Liver (tissue), 9 donors: ENCODE results near the gene CHL1. TPM values are rescaled to one million over a fixed set of nuclear protein-coding genes. Genes with fewer than 3 reads are reported as not detected.

Experiments used
- DNase-seq: peaks from one replicate; pipeline ENCODE4 v3.0.0-alpha.2; 2017; ENCODE audit warnings: low spot score
- H3K27ac ChIP-seq, 2 donors: one replicate each; pipeline ENCODE4 v1.7.0; 2013; ENCODE audit warnings: inconsistent platforms in 2 of 2, low read length in 2 of 2, control low read depth in 1 of 2, low read depth in 1 of 2, mild to moderate bottlenecking in 1 of 2
- H3K27me3 ChIP-seq, 4 donors: one replicate each; pipeline versions ENCODE4 v1.6.1 to v1.7.0; 2013; ENCODE audit warnings: low read length in 3 of 4, inconsistent platforms in 1 of 4, mild to moderate bottlenecking in 1 of 4, moderate library complexity in 1 of 4; ENCODE audit not compliant: control insufficient read depth in 4 of 4, insufficient read depth in 4 of 4
- H3K36me3 ChIP-seq, 4 donors: one replicate each; pipeline versions ENCODE4 v1.6.1 to v1.7.0; 2013; ENCODE audit warnings: low read length in 3 of 4, mild to moderate bottlenecking in 3 of 4, low read depth in 1 of 4, moderate library complexity in 1 of 4; ENCODE audit not compliant: control insufficient read depth in 4 of 4, insufficient read depth in 3 of 4
- H3K4me1 ChIP-seq, 4 donors: one replicate each; pipeline versions ENCODE4 v1.6.1 to v1.7.0; 2013; ENCODE audit warnings: low read length in 3 of 4, mild to moderate bottlenecking in 3 of 4, moderate library complexity in 1 of 4; ENCODE audit not compliant: control insufficient read depth in 4 of 4, insufficient read depth in 4 of 4
- H3K4me3 ChIP-seq, 3 donors: one replicate each; pipeline versions ENCODE4 v1.6.1 to v1.7.0; 2013; ENCODE audit warnings: low read length in 3 of 3, control low read depth in 1 of 3, low read depth in 1 of 3, mild to moderate bottlenecking in 1 of 3
- H3K9ac ChIP-seq, 2 donors: one replicate each; pipeline ENCODE4 v1.7.0; 2013; ENCODE audit warnings: low read length in 2 of 2, mild to moderate bottlenecking in 2 of 2, moderate library complexity in 2 of 2, control low read depth in 1 of 2, low read depth in 1 of 2
- H3K9me3 ChIP-seq, 4 donors: one replicate each; pipeline versions ENCODE4 v1.6.1 to v1.7.0; 2013; ENCODE audit warnings: low read length in 3 of 4; ENCODE audit not compliant: control insufficient read depth in 4 of 4
- EGR1 ChIP-seq, 2 donors: IDR thresholded peaks; 2 replicates each; pipeline ENCODE4 v1.6.1; 2016 to 2018; ENCODE audit warnings: antibody characterized with exemption in 2 of 2, low read depth in 2 of 2
- FOXA1 ChIP-seq: IDR thresholded peaks from 2 replicates; pipeline ENCODE4 v1.6.1; 2016; ENCODE audit warnings: antibody characterized with exemption
- FOXA2 ChIP-seq: IDR thresholded peaks from 2 replicates; pipeline ENCODE4 v1.6.1; 2016; ENCODE audit warnings: antibody characterized with exemption
- GABPA ChIP-seq, 2 donors: IDR thresholded peaks in 1 of 2; conservative IDR thresholded peaks in 1 of 2; 2 replicates each; pipeline ENCODE4 v1.6.1; 2016; ENCODE audit warnings: antibody characterized with exemption in 2 of 2, mild to moderate bottlenecking in 1 of 2, moderate library complexity in 1 of 2
- JUND ChIP-seq, 2 donors: IDR thresholded peaks; 2 replicates each; pipeline ENCODE4 v1.6.1; 2016; ENCODE audit warnings: antibody characterized with exemption in 2 of 2
- NR2F2 ChIP-seq: IDR thresholded peaks from 2 replicates; pipeline ENCODE4 v1.6.1; 2016; ENCODE audit warnings: antibody characterized with exemption
- RAD21 ChIP-seq, 2 donors: IDR thresholded peaks; 2 replicates each; pipeline ENCODE4 v1.6.1; 2016; ENCODE audit warnings: antibody characterized with exemption in 2 of 2, mild to moderate bottlenecking in 2 of 2
- RXRA ChIP-seq, 2 donors: IDR thresholded peaks; 2 replicates each; pipeline ENCODE4 v1.6.1; 2017 to 2018; ENCODE audit warnings: antibody characterized with exemption in 2 of 2, mild to moderate bottlenecking in 1 of 2
- SP1 ChIP-seq: IDR thresholded peaks from 2 replicates; pipeline ENCODE4 v1.6.1; 2018; ENCODE audit warnings: antibody characterized with exemption, mild to moderate bottlenecking
- TAF1 ChIP-seq: conservative IDR thresholded peaks from 2 replicates; pipeline ENCODE4 v1.6.1; 2016; ENCODE audit warnings: antibody characterized with exemption, mild to moderate bottlenecking
- YY1 ChIP-seq: IDR thresholded peaks from 2 replicates; pipeline ENCODE4 v1.6.1; 2016; ENCODE audit warnings: antibody characterized with exemption, mild to moderate bottlenecking
- WGBS: extraction: QIAGEN DNeasy Blood & Tissue Kit; methylation state at CpG from one replicate; pipeline ENCODE4 v1.1.7; 2013; 5-methylcytosine and 5-hydroxymethylcytosine counted together
- polyA plus RNA-seq, 2 donors: library from polyadenylated mRNA; stranded (reverse) in 1 of 2; unstranded in 1 of 2; fragments of 200-250 nt in 1 of 2; fragments of >200 nt in 1 of 2; fragmentation: Nextera tagmentation in 1 of 2; extraction: Ambion mirVana in 1 of 2; gene quantifications; one replicate each; pipeline versions ENCODE4 v1.2.1 to v1.2.3, GENCODE V29; 2013 to 2015
- total RNA-seq, 2 donors: library from RNA; depleted of rRNA; stranded (reverse); fragments of >200 nt; gene quantifications; one replicate each; pipeline ENCODE4 v1.2.3, GENCODE V29; 2014
- TF ChIP-seq, protein P1 (sequence below): IDR thresholded peaks from 2 replicates; pipeline ENCODE4 v1.6.1; 2016; ENCODE audit warnings: antibody characterized with exemption
- TF ChIP-seq, protein P2 (sequence below): fragments of 150-350 bp; IDR thresholded peaks from 2 replicates; pipeline ENCODE4 v1.5.1; 2017; ENCODE audit warnings: improper control_type of control experiment, low read depth, low read length; ENCODE audit not compliant: missing input control
- TF ChIP-seq, protein P3 (sequence below): IDR thresholded peaks from 2 replicates; pipeline ENCODE4 v1.6.1; 2016; ENCODE audit warnings: antibody characterized with exemption, mild to moderate bottlenecking
- TF ChIP-seq, protein P4 (sequence below): IDR thresholded peaks from 2 replicates; pipeline ENCODE4 v1.6.1; 2016; ENCODE audit warnings: antibody characterized with exemption
- donor health status: healthy.
- donor health status: healthy.
- donor health status: healthy.
- donor health status: healthy.
- donor health status: healthy.

CHL1 gene, protein sequence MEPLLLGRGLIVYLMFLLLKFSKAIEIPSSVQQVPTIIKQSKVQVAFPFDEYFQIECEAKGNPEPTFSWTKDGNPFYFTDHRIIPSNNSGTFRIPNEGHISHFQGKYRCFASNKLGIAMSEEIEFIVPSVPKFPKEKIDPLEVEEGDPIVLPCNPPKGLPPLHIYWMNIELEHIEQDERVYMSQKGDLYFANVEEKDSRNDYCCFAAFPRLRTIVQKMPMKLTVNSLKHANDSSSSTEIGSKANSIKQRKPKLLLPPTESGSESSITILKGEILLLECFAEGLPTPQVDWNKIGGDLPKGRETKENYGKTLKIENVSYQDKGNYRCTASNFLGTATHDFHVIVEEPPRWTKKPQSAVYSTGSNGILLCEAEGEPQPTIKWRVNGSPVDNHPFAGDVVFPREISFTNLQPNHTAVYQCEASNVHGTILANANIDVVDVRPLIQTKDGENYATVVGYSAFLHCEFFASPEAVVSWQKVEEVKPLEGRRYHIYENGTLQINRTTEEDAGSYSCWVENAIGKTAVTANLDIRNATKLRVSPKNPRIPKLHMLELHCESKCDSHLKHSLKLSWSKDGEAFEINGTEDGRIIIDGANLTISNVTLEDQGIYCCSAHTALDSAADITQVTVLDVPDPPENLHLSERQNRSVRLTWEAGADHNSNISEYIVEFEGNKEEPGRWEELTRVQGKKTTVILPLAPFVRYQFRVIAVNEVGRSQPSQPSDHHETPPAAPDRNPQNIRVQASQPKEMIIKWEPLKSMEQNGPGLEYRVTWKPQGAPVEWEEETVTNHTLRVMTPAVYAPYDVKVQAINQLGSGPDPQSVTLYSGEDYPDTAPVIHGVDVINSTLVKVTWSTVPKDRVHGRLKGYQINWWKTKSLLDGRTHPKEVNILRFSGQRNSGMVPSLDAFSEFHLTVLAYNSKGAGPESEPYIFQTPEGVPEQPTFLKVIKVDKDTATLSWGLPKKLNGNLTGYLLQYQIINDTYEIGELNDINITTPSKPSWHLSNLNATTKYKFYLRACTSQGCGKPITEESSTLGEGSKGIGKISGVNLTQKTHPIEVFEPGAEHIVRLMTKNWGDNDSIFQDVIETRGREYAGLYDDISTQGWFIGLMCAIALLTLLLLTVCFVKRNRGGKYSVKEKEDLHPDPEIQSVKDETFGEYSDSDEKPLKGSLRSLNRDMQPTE (N-terminal part only)
- 1 to 10 TPM in 1 of 2 donors, under 1 TPM in 1; 0.05 to 8.1 TPM for total RNA-seq
- polyA plus RNA-seq: 1 to 10 TPM in 1 of 2 donors, under 1 TPM in 1; 0.03 to 1.3 TPM

DNA sequence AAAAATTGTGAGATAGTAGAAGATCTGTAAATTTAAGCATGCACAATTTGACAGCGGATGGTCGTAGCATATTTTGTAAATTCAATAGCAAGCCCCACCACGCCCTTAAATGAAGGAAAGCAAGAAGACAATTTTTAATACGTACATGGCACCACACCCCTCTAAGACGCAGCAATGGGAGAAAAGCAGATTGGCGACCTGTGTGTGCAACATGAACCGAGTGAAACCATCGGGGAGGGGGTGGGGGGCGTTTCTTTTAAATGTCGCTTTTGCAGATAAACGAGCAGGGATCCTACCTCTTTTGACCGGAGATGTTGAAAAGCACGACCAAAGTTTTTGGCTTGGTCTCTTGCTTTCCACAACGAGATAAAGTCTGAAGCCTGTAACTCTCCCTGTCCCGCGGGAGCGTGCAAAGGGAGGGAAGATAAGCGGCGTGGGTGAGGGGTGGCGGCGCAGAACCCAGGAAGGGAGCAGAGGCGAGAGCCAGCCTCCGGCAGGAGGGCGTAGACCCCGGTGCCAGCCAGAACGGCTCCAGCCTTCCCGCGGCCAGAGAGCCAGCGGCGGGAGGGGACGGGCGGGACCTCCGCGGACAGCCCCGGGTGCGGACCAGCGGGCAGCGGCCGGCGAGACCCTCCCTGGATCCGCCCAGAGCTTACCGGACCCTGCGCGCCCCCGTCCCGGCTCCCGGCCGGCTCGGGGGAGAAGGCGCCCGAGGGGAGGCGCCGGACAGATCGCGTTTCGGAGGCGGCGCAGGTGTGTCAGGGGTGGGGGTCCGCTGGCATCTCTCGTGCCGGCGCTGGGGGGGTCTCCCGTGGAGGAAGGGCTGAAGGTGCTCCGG is at the start of gene CHL1:
Gene CHL1 (plus strand): TSS at position 453 of the 838 bp plus-strand sequence. CDS start 123,014 bp downstream, outside the sequence.
- H3K9ac ChIP-seq: no peak within 1 kb of the TSS
- H3K36me3 ChIP-seq: no peaks in the 10 kb centered on the region
- no peak for TF ChIP-seq RXRA (IDR thresholded peaks at IDR 0.05)
- TF ChIP-seq YY1: no peak
- TF ChIP-seq, protein P1, sequence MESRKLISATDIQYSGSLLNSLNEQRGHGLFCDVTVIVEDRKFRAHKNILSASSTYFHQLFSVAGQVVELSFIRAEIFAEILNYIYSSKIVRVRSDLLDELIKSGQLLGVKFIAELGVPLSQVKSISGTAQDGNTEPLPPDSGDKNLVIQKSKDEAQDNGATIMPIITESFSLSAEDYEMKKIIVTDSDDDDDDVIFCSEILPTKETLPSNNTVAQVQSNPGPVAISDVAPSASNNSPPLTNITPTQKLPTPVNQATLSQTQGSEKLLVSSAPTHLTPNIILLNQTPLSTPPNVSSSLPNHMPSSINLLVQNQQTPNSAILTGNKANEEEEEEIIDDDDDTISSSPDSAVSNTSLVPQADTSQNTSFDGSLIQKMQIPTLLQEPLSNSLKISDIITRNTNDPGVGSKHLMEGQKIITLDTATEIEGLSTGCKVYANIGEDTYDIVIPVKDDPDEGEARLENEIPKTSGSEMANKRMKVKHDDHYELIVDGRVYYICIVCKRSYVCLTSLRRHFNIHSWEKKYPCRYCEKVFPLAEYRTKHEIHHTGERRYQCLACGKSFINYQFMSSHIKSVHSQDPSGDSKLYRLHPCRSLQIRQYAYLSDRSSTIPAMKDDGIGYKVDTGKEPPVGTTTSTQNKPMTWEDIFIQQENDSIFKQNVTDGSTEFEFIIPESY: no peak
- DNase-seq: no peak
- peaks cover 0 to 7% (median 3%) of the 10 kb centered on the region in 4 donors for H3K27me3 ChIP-seq
- peaks cover 8 to 18% (median 12%) of the 10 kb centered on the region in 4 donors for H3K4me1 ChIP-seq
- H3K9me3 ChIP-seq: peaks cover 0 to 3% (median 0%) of the 10 kb centered on the region in 4 donors
- H3K4me3 ChIP-seq: peak within 1 kb of the TSS in 2 of 3 donors; percentile 15 to 62
- 6% methylated on average over 64 of the region's 64 CpGs for WGBS
- no peak within 1 kb of the TSS for H3K27ac ChIP-seq

DNA sequence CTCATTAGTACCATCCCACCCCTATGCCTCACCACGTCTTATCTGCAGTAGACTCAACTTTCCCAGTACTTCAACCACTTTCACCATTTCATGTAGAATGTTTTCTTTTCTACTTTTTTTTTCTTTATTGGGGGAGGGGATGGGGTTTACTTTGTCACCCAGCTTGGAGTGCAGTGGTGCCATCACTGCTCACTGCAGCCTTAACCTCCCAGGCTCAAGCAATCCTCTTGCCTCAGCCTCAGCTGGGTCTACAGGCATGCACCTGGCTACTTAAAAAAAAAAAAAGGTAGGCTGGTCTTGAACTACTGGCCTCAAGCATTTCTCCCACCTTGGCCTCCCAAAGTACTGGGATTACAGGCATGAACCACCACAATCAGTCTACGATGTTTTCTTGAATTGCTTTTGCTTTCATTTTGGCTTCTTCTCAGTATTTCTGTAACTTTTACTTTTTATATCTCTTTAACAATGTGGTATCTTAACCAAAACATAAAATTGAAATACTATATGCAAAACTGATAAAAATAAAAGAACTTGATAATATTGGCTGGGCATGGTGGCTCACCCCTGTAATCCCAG is 44.9 kb upstream of the CHL1 start:
- 79% methylated on average over 2 of the region's 2 CpGs for WGBS
- H3K27me3 ChIP-seq: peaks cover 0 to 2% (median 0%) of the 10 kb centered on the region in 4 donors
- H3K36me3 ChIP-seq: no peaks in the 10 kb centered on the region
- H3K27ac ChIP-seq: no peak overlapping the region
- no peak overlapping the region for H3K9ac ChIP-seq
- no peaks in the 10 kb centered on the region for H3K9me3 ChIP-seq
- H3K4me1 ChIP-seq: no peaks in the 10 kb centered on the region
- no peak for DNase-seq
- H3K4me3 ChIP-seq: no peak overlapping the region
- TF ChIP-seq SP1 (no peak), FOXA2 (no peak), RXRA (IDR thresholded peaks at IDR 0.05) (no peak), EGR1 (IDR thresholded peaks at IDR 0.05; ENCODE audit: low read depth in 2 of 2) (no peak), JUND (IDR thresholded peaks at IDR 0.05) (no peak), NR2F2 (no peak), FOXA1 (no peak), GABPA (IDR thresholded peaks at IDR 0.05 in 1 of 2, conservative IDR thresholded peaks at IDR 0.05 in 1 of 2) (no peak), TAF1 (no peak), RAD21 (IDR thresholded peaks at IDR 0.05) (no peak)
- TF ChIP-seq, protein P2, sequence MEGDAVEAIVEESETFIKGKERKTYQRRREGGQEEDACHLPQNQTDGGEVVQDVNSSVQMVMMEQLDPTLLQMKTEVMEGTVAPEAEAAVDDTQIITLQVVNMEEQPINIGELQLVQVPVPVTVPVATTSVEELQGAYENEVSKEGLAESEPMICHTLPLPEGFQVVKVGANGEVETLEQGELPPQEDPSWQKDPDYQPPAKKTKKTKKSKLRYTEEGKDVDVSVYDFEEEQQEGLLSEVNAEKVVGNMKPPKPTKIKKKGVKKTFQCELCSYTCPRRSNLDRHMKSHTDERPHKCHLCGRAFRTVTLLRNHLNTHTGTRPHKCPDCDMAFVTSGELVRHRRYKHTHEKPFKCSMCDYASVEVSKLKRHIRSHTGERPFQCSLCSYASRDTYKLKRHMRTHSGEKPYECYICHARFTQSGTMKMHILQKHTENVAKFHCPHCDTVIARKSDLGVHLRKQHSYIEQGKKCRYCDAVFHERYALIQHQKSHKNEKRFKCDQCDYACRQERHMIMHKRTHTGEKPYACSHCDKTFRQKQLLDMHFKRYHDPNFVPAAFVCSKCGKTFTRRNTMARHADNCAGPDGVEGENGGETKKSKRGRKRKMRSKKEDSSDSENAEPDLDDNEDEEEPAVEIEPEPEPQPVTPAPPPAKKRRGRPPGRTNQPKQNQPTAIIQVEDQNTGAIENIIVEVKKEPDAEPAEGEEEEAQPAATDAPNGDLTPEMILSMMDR: no peak
- TF ChIP-seq, protein P1: no peak
- TF ChIP-seq, protein P3, sequence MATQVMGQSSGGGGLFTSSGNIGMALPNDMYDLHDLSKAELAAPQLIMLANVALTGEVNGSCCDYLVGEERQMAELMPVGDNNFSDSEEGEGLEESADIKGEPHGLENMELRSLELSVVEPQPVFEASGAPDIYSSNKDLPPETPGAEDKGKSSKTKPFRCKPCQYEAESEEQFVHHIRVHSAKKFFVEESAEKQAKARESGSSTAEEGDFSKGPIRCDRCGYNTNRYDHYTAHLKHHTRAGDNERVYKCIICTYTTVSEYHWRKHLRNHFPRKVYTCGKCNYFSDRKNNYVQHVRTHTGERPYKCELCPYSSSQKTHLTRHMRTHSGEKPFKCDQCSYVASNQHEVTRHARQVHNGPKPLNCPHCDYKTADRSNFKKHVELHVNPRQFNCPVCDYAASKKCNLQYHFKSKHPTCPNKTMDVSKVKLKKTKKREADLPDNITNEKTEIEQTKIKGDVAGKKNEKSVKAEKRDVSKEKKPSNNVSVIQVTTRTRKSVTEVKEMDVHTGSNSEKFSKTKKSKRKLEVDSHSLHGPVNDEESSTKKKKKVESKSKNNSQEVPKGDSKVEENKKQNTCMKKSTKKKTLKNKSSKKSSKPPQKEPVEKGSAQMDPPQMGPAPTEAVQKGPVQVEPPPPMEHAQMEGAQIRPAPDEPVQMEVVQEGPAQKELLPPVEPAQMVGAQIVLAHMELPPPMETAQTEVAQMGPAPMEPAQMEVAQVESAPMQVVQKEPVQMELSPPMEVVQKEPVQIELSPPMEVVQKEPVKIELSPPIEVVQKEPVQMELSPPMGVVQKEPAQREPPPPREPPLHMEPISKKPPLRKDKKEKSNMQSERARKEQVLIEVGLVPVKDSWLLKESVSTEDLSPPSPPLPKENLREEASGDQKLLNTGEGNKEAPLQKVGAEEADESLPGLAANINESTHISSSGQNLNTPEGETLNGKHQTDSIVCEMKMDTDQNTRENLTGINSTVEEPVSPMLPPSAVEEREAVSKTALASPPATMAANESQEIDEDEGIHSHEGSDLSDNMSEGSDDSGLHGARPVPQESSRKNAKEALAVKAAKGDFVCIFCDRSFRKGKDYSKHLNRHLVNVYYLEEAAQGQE: no peak
- TF ChIP-seq, protein P4, sequence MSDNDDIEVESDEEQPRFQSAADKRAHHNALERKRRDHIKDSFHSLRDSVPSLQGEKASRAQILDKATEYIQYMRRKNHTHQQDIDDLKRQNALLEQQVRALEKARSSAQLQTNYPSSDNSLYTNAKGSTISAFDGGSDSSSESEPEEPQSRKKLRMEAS: no peak
